DMS79 (cell line): Measurements from ENCODE around the gene SLC66A1.

Source experiments
- DNase-seq: peaks from one replicate; lab custom pipeline; 2025; lab: John Stamatoyannopoulos, UW

SLC66A1 gene

DNA sequence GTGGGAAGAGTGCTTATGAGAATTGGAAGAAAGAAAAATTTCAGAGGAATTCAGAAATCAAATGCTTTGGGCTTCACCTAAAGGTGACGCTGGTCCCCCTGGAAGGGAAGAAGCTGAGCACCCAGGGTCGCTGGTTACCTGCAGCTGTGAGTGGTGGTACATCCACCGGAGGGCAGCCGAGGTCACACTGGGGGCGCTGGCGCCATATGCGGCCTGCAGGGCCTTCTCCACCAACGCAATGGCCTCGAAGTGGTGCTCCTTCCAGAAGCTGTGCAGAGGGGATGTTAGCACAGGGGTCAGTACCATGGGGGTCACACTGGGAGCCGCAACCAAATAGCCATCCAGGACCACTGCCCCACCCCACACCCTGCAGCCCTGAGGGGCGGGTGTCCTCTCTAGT, 6.2 kb upstream of the SLC66A1 start:
- no peak for DNase-seq

DNA sequence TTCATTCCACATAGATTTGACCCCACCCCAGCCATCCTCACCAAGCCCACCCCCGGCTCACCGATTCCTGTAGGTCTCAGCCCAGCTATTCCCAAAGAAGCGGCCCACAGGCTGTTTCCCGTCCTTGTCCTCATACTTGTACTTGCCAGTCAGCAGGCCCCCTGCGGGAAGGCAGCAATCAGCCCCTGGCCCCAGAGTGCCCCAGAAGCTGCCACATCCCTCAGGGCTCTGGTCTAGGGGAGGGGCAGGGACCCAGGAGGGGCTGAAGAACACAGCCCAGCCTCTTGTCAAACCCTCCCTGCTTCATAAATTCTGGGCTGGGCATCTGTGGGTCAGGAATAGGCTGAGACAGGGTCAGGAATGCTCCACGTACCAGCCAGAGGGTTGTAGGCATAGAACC, 5.2 kb upstream of the SLC66A1 start:
- no peak for DNase-seq

DNA sequence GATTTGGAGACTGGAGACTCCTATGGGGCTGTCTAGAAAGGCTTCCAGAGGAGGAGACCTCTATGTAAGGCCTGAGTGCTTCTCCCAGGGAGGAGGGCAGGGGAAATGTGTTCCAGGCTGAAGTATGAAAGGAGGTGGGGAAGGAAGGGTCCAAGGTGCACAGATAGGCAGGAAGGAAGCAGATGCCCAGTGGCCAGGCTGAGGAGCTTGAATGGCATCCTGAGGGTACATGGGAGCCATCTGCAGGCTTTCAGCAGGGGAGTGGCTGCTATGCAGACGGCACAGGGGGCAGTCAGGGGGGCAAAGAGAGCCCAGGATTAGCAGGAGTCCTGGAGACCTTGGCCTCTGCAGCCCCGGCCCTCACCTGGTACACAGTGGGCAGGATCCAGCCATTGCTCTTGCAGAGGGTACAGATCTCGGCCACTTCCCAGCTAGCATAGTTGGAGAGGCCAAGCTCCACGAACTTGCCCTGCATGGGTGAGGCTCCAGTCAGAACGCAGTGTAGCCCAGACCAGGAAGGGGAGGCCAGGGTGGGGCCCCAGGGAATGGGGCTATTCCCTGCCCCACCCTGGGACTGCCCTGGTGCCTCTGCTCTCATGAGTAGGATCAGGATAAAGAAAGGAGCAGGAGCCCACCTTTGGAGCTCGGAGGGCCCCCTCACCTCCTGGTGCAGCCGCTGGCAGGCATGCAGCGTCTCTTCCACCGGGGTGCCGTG, 4.2 kb upstream of the SLC66A1 start:
- DNase-seq: no peak

DNA sequence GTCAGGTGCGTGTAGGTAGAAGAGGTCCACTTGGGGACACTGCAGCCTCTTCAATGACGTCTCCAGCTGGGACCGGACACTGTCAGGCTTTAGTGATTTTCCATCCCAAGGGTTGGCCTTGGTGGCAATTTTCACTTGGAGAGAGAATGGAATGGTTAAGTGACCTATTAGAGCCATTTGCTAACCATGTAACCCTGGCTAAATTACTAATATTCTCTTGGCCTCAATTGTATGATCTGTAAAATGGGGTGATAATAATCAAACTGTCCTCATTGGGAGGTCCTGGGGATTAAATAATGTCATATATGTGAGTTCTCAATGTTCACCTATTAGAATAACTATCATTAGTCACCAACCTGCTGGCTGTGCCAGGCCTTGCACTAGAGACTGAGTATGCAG, 3.6 kb upstream of the SLC66A1 start:
- DNase-seq: no peak

DNA sequence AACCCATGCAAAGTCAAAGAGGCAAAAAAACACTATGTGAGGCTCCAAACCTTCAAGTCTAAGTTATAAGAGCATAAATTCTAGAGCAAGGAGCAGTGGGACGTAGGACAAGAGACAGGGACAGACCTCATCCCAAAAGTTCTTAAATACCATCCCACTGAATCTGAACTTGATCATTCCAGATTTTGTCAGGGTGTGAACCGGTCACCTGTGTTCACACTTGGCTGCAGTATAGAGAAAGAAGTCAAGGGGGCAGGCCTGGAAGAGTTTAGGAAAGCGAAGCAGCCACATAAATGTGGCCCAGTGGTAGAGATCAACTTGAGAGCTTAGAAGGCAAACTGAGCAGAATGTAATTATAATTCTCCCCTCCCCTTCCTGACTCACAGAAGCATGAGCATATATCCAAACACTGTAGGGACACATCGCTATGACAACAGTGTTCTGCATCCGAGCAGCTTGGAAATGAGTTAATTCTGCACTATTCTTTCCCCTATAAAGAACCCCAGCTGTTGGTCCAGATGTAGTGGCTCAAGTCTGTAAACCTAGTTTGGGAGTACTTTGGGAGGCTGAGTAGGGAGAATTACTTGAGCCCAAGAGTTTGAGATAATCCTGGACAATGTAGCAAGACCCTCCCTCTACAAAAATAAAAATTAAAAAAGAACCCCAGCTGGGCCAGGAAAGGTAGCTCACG, 2.9 kb upstream of the SLC66A1 start:
- no peak for DNase-seq

DNA sequence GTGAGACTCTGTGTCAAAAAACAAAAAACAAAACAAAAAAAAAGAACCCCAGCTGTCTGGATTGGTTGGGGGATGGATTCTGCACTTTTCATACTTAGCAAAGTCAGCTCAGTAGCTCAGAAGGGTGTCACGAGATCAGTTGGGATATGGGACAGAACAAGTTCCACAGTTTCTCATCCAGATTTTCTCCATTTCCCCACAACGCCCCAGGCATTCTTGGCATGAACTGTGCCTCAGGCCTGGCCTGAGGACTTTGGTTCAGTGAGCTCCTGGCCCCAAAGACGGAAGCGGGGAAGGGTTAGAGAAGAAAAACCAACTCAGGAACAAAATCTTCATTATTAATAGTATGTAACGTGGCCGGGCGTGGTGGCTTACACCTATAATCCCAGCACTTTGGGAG, 2.1 kb upstream of the SLC66A1 start:
- no peak for DNase-seq

DNA sequence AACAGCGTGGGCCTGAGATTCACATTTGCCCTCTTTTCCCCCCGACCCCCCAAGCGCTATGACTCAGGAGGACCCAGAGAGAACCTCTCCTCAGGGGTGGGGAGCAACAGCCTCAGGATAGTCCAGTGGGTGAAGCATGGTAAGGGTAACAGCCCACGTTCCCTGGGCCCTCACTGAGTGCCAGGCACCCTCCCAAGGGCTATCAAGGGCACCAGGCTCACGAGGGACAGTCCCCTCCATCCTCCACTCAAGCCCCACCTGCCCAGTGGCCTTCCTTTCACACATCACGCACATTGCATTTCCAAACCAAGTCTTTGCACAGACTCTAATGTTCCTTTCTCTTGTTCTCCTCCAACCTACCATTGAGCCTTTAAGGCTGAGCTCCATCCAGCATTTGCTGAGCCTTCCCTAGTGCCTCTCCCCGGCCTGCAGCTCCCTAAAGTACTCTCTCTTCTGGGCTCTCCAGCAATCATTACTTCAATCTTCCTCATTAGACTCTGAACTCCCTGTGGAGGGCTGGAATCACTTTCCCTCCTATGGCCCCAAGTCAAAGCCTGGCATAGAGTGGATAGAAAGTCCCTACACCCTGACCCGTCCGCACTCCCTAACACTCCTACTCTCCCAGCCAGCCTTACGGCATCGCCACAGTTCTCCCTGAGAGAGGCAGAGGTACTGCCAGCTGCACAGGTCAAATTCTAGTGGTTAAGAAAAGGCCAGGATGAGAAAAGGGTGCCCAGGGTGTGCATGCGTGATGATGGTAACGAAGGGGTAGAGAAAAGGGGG, 1.2 kb upstream of the SLC66A1 start:
- DNase-seq: peak; percentile 25

DNA sequence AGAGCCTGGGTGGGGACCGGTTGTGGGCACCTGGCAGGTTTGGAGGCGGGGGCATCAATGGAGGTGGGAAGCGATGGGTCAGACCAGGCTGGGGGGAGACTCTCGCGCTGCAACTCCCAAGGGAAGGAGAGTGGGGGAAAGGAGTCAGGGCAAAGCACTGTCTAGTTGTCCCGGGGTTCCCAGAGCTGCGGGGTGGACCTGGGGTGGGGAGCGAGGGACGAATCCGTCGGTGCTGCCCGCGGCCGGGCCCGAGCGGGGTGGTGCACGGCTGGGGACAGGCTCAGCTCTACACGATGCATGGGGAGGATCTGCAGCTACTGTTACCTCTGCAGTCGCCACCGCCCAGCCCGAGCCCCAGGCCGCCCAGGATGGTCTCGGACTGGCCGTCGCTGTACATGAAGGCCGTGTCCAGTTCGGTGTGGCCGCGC, 609 bp upstream of the SLC66A1 start:
- DNase-seq: no peak

DNA sequence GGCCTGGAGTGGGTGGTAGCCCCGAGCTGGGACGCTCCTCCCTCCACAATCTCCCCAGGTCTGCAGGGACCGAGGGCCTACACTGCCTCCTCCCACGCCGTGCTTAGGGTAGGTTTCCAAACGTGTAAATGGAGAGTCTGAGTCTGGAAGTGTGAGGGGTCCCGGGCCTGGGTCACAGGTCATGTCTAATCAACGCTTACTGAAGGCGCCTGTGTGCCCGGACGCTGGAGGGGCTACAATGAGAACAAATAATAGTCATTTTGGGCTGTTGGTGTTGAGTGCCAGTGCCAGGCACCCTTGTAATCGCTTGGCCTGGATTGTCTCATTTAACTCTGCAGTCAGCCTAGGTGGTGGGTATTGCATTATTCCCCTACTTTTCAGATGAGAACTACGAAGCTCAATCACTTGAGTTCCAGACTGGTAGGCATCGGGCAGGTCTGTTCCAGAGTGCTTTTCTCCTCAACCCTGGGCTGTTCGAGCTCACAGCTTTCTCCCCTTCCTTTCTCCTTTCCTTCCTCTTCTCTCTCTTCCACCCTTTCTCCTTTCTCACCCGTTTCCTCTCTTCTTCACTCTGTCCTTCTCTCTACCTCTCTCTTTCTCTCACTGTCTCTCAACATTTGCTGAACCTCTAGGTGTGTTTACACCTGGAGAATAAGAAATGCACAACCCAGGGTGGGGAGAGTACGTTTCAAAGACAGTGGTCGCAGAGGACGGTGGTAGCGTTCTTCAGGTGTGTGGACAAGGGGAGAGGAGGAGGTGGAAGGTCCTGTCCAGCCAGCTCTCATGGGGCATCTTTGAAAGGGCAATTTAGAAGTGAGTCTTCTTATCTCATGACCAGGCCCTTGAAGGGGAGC, 883 bp downstream of the SLC66A1 start:
- no peak for DNase-seq

DNA sequence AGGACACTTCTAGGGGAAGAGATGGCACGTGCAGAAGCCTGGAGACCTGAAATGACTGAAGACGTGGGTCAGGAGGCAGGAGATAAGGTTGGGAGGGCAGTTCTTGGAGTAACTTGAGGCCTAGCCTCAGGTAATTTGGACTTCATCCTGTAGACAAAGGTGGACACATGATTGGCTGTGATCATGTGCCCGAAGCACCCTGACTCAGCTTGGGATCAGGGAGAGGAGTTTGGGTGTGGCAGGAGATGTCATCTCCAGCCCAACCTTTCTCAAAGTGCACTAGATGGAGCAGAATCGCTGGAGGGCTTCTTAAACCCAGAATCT, 1.5 kb downstream of the SLC66A1 start:
- no peak for DNase-seq

DNA sequence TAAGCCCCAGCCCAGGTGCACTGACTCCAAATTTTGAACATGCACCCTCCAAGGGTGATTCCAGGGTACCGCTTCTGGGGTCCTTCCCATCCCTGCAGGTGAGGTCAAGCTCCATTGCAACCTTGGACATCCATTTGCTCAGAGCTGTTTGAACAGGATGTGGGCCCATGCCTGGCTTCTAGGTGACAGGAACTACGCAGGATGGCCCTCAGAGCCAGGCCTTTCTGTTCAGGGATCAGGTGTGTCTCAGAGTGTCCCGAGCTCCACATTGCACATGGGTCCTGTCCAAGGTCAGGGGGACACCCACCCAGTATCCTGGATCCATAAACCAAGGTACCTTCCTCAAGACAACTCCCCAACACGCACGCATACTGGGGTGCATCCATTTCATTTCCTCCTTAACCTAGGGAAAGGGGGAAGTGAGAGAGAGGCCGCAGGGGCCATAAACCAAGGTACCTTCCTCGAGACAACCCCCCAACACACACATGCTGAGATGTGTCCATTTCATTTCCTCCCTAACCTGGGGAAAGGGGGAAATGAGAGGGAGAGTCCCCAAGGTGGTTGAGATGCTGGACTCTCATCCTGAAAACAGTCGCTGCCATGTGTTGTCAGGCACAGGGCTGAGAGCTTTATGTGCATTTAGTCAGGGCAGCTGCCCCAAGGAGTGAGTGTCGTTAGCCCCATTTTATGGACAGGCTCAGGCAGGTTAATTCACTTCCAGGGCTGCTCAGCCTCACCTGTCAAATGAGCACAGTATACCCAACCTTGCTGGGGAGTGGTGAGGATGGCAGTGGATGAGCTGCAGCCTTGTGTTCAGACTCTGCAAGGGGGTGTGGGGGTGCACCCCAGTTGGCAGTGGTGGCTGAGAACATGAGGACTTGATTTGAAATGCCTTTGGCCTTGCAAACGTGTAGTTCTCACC, 2.1 kb downstream of the SLC66A1 start:
- DNase-seq: no peak

DNA sequence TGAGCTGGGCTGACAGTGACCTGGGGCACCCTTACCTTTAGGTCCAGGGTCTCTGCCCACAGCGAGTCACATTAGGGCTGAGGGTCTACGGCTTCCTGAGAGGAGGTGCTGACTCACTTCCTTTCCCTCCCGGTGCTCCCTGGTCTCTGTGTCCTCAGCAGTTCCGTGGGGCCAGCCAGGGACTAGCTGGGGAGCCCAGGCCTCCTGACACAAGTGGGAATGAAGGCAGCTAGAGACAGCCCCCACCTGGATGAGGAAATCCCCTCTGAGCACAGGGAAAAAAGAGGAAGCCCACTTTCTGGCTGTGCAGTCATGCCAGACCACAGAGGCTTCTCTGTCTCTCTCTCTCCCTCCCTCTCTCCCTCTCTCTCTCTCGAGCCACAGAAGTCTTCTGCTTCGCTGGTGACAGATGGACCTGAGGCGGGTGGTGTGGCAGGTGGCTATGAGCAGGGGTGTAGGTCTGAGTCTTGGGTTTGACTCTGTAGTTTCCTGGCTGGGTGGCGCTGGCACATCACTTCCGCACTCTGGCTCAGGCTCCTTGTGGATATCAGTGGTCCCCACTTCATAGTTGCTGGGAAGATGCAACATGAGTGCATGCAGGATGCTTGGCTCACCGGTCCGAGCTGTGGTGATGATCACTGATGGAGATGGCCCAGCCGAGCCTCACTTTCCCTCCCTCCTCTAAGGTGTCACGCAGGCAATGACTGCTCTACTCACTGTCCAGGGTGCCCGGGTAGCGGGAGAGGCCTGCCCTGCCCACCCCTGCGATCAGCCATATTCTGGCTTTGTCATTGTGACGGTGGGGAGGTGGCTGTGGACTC, 3.5 kb downstream of the SLC66A1 start:
- DNase-seq: no peak

DNA sequence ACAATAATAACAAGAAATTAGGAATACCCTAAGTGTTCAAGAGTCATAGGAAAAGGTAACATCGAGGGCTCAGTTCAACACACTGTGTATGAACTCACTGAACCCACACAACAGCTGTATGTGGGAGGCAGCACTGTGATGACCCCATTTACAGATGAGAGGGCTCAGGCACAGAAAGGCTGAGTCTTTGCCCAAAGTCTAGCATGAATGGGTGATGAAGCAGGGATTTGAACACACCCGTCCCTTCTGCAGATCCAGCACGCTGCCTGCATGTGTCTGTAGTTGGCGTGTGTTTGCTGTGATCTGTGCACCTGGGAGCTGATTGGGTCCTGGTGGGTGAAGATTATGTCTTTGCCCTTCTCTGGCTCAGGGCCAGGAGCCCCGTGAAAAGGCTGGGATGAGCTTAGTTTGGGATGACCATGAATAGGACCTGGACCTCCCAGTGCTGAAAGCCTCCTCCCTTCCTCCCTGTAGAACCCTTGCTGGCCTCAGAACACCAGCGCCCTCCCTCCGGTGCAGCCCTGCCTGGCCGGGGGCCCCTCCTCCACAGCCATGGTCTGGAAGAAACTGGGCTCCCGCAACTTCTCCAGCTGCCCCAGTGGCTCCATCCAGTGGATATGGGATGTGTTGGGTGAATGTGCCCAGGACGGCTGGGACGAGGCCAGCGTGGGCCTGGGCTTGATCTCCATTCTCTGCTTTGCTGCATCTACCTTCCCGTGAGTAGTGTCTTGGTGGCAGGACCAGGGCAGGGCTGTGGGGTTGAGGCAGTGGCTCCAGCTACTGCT, 5.2 kb downstream of the SLC66A1 start:
- no peak for DNase-seq

DNA sequence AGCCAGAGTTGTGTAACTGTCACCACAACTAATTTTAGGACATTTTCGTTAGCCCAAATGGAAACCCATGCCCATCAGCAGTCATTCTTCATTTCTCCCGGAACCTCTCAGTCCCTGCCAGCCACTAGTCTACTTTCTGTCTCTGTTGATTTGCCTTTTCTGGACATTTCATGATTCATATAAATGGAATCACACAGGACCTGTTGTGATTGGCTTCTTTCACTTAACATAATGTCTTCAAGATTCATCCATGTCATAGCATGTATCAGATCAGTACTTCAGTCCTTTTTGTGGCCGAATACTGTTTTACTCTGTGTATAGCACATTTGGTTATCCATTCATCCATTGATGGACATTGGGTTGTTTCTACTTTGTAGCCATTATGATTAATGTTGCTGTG, 7.1 kb downstream of the SLC66A1 start:
- no peak for DNase-seq

DNA sequence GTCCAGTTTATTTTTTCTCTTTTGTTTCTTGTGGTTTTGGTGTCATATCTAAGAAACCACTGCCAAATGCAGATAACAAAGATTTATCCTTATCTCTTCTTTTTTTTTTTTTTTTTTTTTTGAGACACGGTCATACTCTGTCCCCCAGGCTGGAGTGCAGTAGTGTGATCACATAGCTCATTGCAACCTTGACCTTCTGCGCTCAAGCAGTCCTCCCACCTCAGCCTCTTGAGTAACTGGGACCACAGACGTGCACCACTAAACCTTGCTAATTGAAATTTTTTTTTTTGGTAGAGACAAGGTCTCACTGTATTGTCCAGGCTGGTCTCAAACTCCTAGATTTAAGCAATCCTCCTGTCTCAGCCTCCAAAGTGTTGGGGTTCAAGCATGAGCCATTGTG, 8.9 kb downstream of the SLC66A1 start:
- DNase-seq: no peak

DNA sequence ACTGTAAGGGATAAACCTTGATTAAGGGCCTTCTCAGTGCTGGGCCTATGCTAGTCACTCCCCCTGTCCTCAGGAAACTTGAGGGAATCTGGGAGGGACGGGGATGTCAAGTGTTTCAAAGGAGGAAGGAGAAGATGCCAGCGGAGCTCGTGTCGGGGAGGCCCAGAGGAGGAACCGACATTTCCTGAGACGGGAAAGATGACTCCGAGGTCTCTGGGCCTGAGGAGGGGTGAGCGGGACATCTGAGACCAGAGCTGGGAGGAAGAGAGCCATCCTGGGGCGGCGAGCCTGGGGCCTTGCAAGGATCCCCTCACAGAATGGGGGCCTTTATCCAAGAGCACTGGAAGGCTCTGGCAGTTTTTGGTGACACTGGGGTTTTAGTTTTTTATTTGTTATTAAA, 10.4 kb downstream of the SLC66A1 start:
- no peak for DNase-seq

DNA sequence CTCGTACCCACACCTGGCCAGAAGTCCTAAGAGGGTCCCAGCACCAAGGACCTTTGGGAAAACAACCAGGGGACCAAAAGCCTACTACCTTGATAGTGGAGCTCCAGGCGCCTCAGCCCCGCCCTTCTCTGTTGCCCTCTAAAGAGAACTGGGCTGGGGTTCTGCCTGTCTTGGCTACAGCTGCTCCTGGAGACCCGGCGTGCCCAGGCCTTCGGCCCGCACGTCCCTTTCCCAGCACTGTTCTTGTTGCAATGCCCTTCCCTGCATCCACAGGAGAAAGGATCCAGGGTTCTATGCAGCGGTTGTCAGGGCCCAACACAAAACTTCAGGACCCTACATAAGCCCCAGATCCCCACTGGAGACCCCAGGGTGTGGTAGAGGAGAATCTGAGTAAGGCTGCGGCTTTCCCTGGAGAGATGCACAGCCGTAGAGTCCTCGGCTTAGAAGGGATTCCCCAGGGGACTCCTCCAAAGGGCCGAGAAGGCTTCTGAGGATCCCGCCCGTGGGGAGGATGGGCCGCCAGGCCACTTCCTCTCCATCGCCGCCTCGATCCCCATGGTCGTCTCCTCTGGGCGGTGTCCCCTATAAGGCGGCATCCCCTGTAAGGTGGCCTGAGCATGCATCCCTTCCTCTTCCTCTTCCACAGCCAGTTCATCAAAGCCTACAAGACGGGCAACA, 12.0 kb downstream of the SLC66A1 start:
- DNase-seq: no peak

DNA sequence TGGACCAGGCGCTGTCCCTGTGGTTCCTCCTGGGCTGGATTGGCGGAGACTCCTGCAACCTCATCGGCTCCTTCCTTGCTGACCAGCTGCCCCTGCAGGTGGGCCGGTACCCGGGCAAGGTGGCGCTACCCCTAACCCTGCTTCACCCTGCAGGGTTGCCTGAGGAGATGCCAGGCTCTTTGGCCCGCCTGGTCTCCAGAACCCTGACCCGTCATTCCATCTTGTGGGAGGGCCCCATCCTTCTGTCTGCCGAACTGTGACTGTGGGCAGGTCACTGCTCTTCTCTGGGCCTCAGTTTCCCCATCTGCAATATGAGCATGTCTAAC, 12.5 kb downstream of the SLC66A1 start:
- DNase-seq: no peak

DNA sequence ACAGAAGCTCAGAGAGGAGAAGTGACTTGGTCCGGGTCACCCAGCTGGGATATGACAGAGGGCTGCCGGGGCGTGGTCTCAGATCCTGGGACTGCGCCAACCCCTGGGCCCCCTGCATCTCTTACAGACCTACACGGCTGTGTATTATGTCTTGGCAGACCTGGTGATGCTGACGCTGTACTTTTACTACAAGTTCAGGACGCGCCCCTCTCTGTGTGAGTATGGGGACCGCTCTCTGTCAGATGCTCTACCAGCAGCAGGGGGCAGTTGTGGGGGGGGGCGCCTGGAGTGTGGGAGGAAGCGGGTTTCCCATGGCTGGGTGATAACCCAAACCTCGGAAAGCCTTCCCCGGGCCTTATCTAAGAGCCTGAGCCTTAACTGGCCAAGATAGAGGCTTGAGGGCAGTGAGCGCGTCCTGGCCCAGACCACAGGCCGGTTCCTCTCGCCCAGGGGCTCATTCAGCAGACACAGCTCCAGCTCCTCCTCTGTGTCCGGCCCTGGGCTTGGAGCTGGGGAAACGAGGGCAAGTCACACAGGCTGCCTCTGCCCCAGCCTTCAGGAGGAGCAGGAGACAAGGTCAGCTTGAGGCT, 13.3 kb downstream of the SLC66A1 start:
- no peak for DNase-seq
